HCT116 (cell line): ENCODE data around the gene PLOD2. TPM values are rescaled to one million over a fixed set of nuclear protein-coding genes. Genes with fewer than 3 reads are reported as not detected.

Experiments used
- ATAC-seq: fragments of 200-7000 bp; cut with Tn5 transposase; 2 replicates; pipeline ENCODE4 v1.9.1; 2020; ENCODE audit warnings: mild to moderate bottlenecking, moderate library complexity
- BruUV-seq: library from RNA; stranded (reverse); fragments of 400-500 nt; replicated peaks from 2 replicates; lab custom pipeline; 2021; lab: Mats Ljungman, UMichigan
- CTCF ChIA-PET: fragments of 300-600 bp; sonication (Branson Sonifier 250); formaldehyde crosslinking; loops from one replicate; lab custom pipeline; 2021; ENCODE audit warnings: antibody characterized with exemption; lab: Charles Lee
- POLR2A ChIA-PET: fragments of 300-600, 350-600 bp; sonication (Branson Sonifier 250); formaldehyde crosslinking; loops from one replicate; lab custom pipeline; 2021; ENCODE audit warnings: antibody characterized with exemption; lab: Charles Lee
- RAD21 ChIA-PET, 2 experiments: fragments of 300-600 bp; sonication (Branson Sonifier 250); formaldehyde crosslinking; loops; one replicate each; lab custom pipeline; 2023; ENCODE audit warnings: low total read pairs in 2 of 2; ENCODE audit not compliant: uncharacterized antibody in 2 of 2, unreplicated experiment in 2 of 2, low non-redundant PET in 1 of 2; lab: Charles Lee
- DNase-seq: peaks from one replicate; pipeline ENCODE4 v3.0.0-alpha.2; 2010; ENCODE audit warnings: low read depth, low spot score
- H2AFZ ChIP-seq: fragments of 200-600 bp; shearing (Covaris generic), sonication (generic); 2 replicates; pipeline ENCODE4 v1.6.1; 2017; ENCODE audit warnings: low read depth, mixed run types, mixed read lengths, antibody characterized with exemption, low read length; ENCODE audit not compliant: poor library complexity, severe bottlenecking
- H3K27ac ChIP-seq: 2 replicates; pipeline ENCODE4 v1.5.1; 2012; ENCODE audit warnings: low read depth, low read length
- H3K27me3 ChIP-seq: fragments of 200-600 bp; sonication (generic); 2 replicates; pipeline ENCODE4 v1.6.1; 2016; ENCODE audit warnings: mixed run types, low read length, mixed read lengths; ENCODE audit not compliant: insufficient read depth
- H3K36me3 ChIP-seq, 2 experiments: fragments of 200-500 bp in 1 of 2; fragments of 200-600 bp in 1 of 2; sonication (Bioruptor generic) in 1 of 2; sonication (generic) in 1 of 2; 2 replicates each; pipeline versions ENCODE4 v1.5.1 to v1.6.1; 2014 to 2016; ENCODE audit warnings: low read length in 2 of 2, inconsistent platforms in 1 of 2, mixed read lengths in 1 of 2, mixed run types in 1 of 2; ENCODE audit not compliant: insufficient read depth in 2 of 2, control insufficient read depth in 1 of 2
- H3K4me1 ChIP-seq, 2 experiments: fragments of 200-600 bp in 1 of 2; sonication (generic) in 1 of 2; 2 replicates each; pipeline versions ENCODE4 v1.5.1 to v1.6.1; 2012 to 2017; ENCODE audit warnings: low read length in 2 of 2, inconsistent platforms in 1 of 2, mild to moderate bottlenecking in 1 of 2, mixed read lengths in 1 of 2, mixed run types in 1 of 2, moderate library complexity in 1 of 2; ENCODE audit not compliant: insufficient read depth in 2 of 2, control insufficient read depth in 1 of 2
- H3K4me2 ChIP-seq: fragments of 200-600 bp; sonication (generic); 2 replicates; pipeline ENCODE4 v1.6.1; 2017; ENCODE audit warnings: mixed run types, low read length, mixed read lengths
- H3K4me3 ChIP-seq, 2 experiments: fragments of 200-600 bp in 1 of 2; sonication (generic) in 1 of 2; replicated peaks in 1 of 2; 2 replicates each; pipeline ENCODE4 v1.5.1; 2011 to 2016; ENCODE audit warnings: low read length in 2 of 2, control low read depth in 1 of 2, low read depth in 1 of 2, mild to moderate bottlenecking in 1 of 2, mixed read lengths in 1 of 2, mixed run types in 1 of 2
- H3K79me2 ChIP-seq: fragments of 200-600 bp; sonication (generic); 2 replicates; pipeline ENCODE4 v1.6.1; 2017; ENCODE audit warnings: mild to moderate bottlenecking, mixed run types, low read length, moderate library complexity, mixed read lengths; ENCODE audit not compliant: insufficient read depth
- H3K9ac ChIP-seq: fragments of 200-600 bp; sonication (generic); 2 replicates; pipeline ENCODE4 v1.6.1; 2016; ENCODE audit warnings: low read length, mixed read lengths
- H3K9me2 ChIP-seq: fragments of 200-600 bp; sonication (generic), shearing (Covaris generic); 2 replicates; pipeline ENCODE4 v1.6.1; 2017; ENCODE audit warnings: mixed run types, mild to moderate bottlenecking, moderate library complexity; ENCODE audit not compliant: insufficient read depth
- H3K9me3 ChIP-seq, 2 experiments: fragments of 200-500 bp in 1 of 2; fragments of 200-600 bp in 1 of 2; sonication (Bioruptor generic) in 1 of 2; sonication (generic) in 1 of 2; 2 replicates each; pipeline ENCODE4 v1.6.1; 2014 to 2017; ENCODE audit warnings: low read length in 2 of 2, mixed read lengths in 2 of 2, inconsistent platforms in 1 of 2, low read depth in 1 of 2, mild to moderate bottlenecking in 1 of 2, mixed run types in 1 of 2, moderate library complexity in 1 of 2; ENCODE audit not compliant: control insufficient read depth in 1 of 2, insufficient read depth in 1 of 2
- H4K20me1 ChIP-seq: fragments of 200-600 bp; sonication (generic), shearing (Covaris generic); 2 replicates; pipeline ENCODE4 v1.6.1; 2017; ENCODE audit warnings: mixed run types, mild to moderate bottlenecking, moderate library complexity; ENCODE audit not compliant: insufficient read depth
- CBX3 ChIP-seq: IDR thresholded peaks from 2 replicates; pipeline ENCODE4 v1.6.1; 2012; ENCODE audit warnings: low read depth
- CEBPB ChIP-seq: IDR thresholded peaks from 2 replicates; pipeline ENCODE4 v1.6.1; 2012; ENCODE audit warnings: low read depth
- CTCF ChIP-seq, 3 experiments: fragments of 200-600 bp in 1 of 3; sonication (generic) in 1 of 3; IDR thresholded peaks in 2 of 3; conservative IDR thresholded peaks in 1 of 3; 2 replicates each; pipeline ENCODE4 v1.5.1; 2012 to 2017; ENCODE audit warnings: low read depth in 2 of 3, low read length in 2 of 3, antibody characterized with exemption in 1 of 3, borderline replicate concordance in 1 of 3, control low read depth in 1 of 3, mild to moderate bottlenecking in 1 of 3, mixed read lengths in 1 of 3, mixed run types in 1 of 3, moderate library complexity in 1 of 3; ENCODE audit not compliant: insufficient read depth in 1 of 3
- EGR1 ChIP-seq: IDR thresholded peaks from 2 replicates; pipeline ENCODE4 v1.6.1; 2012; ENCODE audit warnings: low read depth
- ELF1 ChIP-seq: IDR thresholded peaks from 2 replicates; pipeline ENCODE4 v1.6.1; 2012; ENCODE audit warnings: low read depth, borderline replicate concordance
- EZH2 ChIP-seq: fragments of 200-600 bp; sonication (generic); IDR thresholded peaks from 2 replicates; pipeline ENCODE4 v1.6.1; 2017; ENCODE audit warnings: antibody characterized with exemption, mixed run types
- EZH2phosphoT487 ChIP-seq: fragments of 200-600 bp; IDR thresholded peaks from 2 replicates; pipeline ENCODE4 v1.6.1; 2018; ENCODE audit warnings: antibody characterized with exemption, borderline replicate concordance
- JUND ChIP-seq: IDR thresholded peaks from 2 replicates; pipeline ENCODE4 v1.6.1; 2012
- MAX ChIP-seq: IDR thresholded peaks from 2 replicates; pipeline ENCODE4 v1.6.1; 2012
- POLR2A ChIP-seq: IDR thresholded peaks from 2 replicates; pipeline ENCODE4 v1.7.0; 2011; ENCODE audit warnings: borderline replicate concordance; ENCODE audit not compliant: insufficient read depth, insufficient read length; ENCODE audit errors: extremely low read depth
- POLR2AphosphoS5 ChIP-seq: IDR thresholded peaks from 2 replicates; pipeline ENCODE4 v1.6.1; 2011; ENCODE audit warnings: mild to moderate bottlenecking, low read depth, low read length, moderate library complexity
- RAD21 ChIP-seq: IDR thresholded peaks from 2 replicates; pipeline ENCODE4 v1.6.1; 2012; ENCODE audit warnings: low read depth, mild to moderate bottlenecking
- SP1 ChIP-seq: IDR thresholded peaks from 2 replicates; pipeline ENCODE4 v1.6.1; 2012; ENCODE audit warnings: low read depth
- TCF7L2 ChIP-seq: IDR thresholded peaks from 2 replicates; pipeline ENCODE4 v1.7.0; 2011; ENCODE audit warnings: borderline replicate concordance, inconsistent platforms; ENCODE audit not compliant: insufficient read depth, insufficient read length; ENCODE audit errors: extremely low read depth
- YY1 ChIP-seq: IDR thresholded peaks from 2 replicates; pipeline ENCODE4 v1.6.1; 2011; ENCODE audit warnings: low read length, low read depth, moderate library complexity, mild to moderate bottlenecking; ENCODE audit not compliant: insufficient replicate concordance; ENCODE audit errors: extremely low read depth
- intact Hi-C: fragments of 100-400 bp; cut with micrococcal nuclease; formaldehyde crosslinking; loops from 2 replicates; pipeline ENCODE4 v1.10.0; 2022
- total RNA-seq: library from RNA; stranded (reverse); gene quantifications from one replicate; pipeline ENCODE4 v1.2.1, GENCODE V29; 2021; ENCODE audit not compliant: unreplicated experiment
- TF ChIP-seq, protein P1 (sequence below): IDR thresholded peaks from 2 replicates; pipeline ENCODE4 v1.6.1; 2011; ENCODE audit warnings: mild to moderate bottlenecking, low read length, moderate library complexity; ENCODE audit not compliant: insufficient replicate concordance; ENCODE audit errors: extremely low read depth
- TF ChIP-seq, protein P2 (sequence below): IDR thresholded peaks from 2 replicates; pipeline ENCODE4 v1.6.1; 2012; ENCODE audit warnings: low read depth
- TF ChIP-seq, protein P3 (sequence below): IDR thresholded peaks from 2 replicates; pipeline ENCODE4 v1.6.1; 2012

The PLOD2 gene
- total RNA-seq, 1 experiment from 2014 or later = 25.8 TPM

GRCh38 chr3:146133441-146133840 is 27.5 kb downstream of the PLOD2 start:
- Histone ChIP-seq H3K9ac (no peak overlapping the region), H3K9me3 (no peaks in the 10 kb centered on the region), H3K9me2 (no peaks in the 10 kb centered on the region), H3K36me3 (no peaks in the 10 kb centered on the region), H3K4me2 (no peak overlapping the region), H3K27ac (no peak overlapping the region), H3K79me2 (no peaks in the 10 kb centered on the region), H2AFZ (no peak overlapping the region), H3K27me3 (no peaks in the 10 kb centered on the region), H3K4me3 (no peak overlapping the region), H4K20me1 (no peaks in the 10 kb centered on the region), H3K4me1 (peaks cover 7 to 10% of the 10 kb centered on the region in 2 experiments)
- intact Hi-C loops = no loop called here
- ChIA-PET RAD21 (no interaction called here), POLR2A (no interaction called here), CTCF (no interaction called here)
- ATAC-seq = no peak
- no peak for TF ChIP-seq EZH2
- TF ChIP-seq ELF1 = no peak
- TF ChIP-seq, protein P1, sequence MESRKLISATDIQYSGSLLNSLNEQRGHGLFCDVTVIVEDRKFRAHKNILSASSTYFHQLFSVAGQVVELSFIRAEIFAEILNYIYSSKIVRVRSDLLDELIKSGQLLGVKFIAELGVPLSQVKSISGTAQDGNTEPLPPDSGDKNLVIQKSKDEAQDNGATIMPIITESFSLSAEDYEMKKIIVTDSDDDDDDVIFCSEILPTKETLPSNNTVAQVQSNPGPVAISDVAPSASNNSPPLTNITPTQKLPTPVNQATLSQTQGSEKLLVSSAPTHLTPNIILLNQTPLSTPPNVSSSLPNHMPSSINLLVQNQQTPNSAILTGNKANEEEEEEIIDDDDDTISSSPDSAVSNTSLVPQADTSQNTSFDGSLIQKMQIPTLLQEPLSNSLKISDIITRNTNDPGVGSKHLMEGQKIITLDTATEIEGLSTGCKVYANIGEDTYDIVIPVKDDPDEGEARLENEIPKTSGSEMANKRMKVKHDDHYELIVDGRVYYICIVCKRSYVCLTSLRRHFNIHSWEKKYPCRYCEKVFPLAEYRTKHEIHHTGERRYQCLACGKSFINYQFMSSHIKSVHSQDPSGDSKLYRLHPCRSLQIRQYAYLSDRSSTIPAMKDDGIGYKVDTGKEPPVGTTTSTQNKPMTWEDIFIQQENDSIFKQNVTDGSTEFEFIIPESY = no peak
- no peak for TF ChIP-seq MAX
- no peak for TF ChIP-seq YY1
- no peak for TF ChIP-seq RAD21
- no peak for TF ChIP-seq EGR1
- no peak for TF ChIP-seq CTCF (IDR thresholded peaks at IDR 0.05 in 2 of 3, conservative IDR thresholded peaks at IDR 0.05 in 1 of 3; ENCODE audit: borderline replicate concordance in 1 of 3, insufficient read depth in 1 of 3, low read depth in 2 of 3, low read length in 2 of 3)
- no peak for TF ChIP-seq EZH2phosphoT487
- no peak for TF ChIP-seq CEBPB
- no peak for TF ChIP-seq POLR2A
- TF ChIP-seq TCF7L2 = no peak
- TF ChIP-seq, protein P2, sequence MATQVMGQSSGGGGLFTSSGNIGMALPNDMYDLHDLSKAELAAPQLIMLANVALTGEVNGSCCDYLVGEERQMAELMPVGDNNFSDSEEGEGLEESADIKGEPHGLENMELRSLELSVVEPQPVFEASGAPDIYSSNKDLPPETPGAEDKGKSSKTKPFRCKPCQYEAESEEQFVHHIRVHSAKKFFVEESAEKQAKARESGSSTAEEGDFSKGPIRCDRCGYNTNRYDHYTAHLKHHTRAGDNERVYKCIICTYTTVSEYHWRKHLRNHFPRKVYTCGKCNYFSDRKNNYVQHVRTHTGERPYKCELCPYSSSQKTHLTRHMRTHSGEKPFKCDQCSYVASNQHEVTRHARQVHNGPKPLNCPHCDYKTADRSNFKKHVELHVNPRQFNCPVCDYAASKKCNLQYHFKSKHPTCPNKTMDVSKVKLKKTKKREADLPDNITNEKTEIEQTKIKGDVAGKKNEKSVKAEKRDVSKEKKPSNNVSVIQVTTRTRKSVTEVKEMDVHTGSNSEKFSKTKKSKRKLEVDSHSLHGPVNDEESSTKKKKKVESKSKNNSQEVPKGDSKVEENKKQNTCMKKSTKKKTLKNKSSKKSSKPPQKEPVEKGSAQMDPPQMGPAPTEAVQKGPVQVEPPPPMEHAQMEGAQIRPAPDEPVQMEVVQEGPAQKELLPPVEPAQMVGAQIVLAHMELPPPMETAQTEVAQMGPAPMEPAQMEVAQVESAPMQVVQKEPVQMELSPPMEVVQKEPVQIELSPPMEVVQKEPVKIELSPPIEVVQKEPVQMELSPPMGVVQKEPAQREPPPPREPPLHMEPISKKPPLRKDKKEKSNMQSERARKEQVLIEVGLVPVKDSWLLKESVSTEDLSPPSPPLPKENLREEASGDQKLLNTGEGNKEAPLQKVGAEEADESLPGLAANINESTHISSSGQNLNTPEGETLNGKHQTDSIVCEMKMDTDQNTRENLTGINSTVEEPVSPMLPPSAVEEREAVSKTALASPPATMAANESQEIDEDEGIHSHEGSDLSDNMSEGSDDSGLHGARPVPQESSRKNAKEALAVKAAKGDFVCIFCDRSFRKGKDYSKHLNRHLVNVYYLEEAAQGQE = no peak
- TF ChIP-seq SP1 = no peak
- TF ChIP-seq, protein P3, sequence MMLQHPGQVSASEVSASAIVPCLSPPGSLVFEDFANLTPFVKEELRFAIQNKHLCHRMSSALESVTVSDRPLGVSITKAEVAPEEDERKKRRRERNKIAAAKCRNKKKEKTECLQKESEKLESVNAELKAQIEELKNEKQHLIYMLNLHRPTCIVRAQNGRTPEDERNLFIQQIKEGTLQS = no peak
- TF ChIP-seq CBX3 = no peak
- TF ChIP-seq JUND = no peak
- TF ChIP-seq POLR2AphosphoS5 = no peak
- no peak for DNase-seq
- no TSS peak for BruUV-seq
